Occipital lobe (tissue), 2 donors: ENCODE data around the gene EARS2. TPM values are rescaled to one million over a fixed set of nuclear protein-coding genes. Genes with fewer than 3 reads are reported as not detected.
"Not testable (repeated sequence)": the region's sequence is repeated elsewhere in the genome, so short reads cannot be mapped to it uniquely, and the experiment has no call there.

Experiments
- DNase-seq: peaks from one replicate; lab custom pipeline; 2025; lab: John Stamatoyannopoulos, UW
- total RNA-seq: library from RNA; depleted of rRNA; stranded (reverse); fragments of >200 nt; gene quantifications from one replicate; pipeline ENCODE4 v1.2.3, GENCODE V29; 2014

EARS2 gene
- total RNA-seq, 1 donor from 2014 or later: 29.3 TPM

GRCh38 chr16:23567602-23568001 lies 10.5 kb upstream of the EARS2 start:
- DNase-seq: no peak

GRCh38 chr16:23566724-23567123 lies 9.6 kb upstream of the EARS2 start:
- no peak for DNase-seq

- no peak for DNase-seq
Measured at GRCh38 chr16:23564575-23565363, 7.6 kb upstream of the EARS2 start.

GRCh38 chr16:23563186-23563585 lies 6.0 kb upstream of the EARS2 start:
- DNase-seq: no peak

- no peak for DNase-seq
Measured at GRCh38 chr16:23562505-23562904, 5.4 kb upstream of the EARS2 start.

GRCh38 chr16:23561586-23561985 lies 4.4 kb upstream of the EARS2 start:
- DNase-seq: no peak

GRCh38 chr16:23557779-23558702 lies 891 bp upstream of the EARS2 start:
- DNase-seq: no peak

GRCh38 chr16:23554536-23554935 lies 2.6 kb downstream of the EARS2 start:
- no peak for DNase-seq

- no peak for DNase-seq
Measured at GRCh38 chr16:23552161-23552560, 5.0 kb downstream of the EARS2 start.

- no peak for DNase-seq
Measured at GRCh38 chr16:23549938-23550337, 7.2 kb downstream of the EARS2 start.

GRCh38 chr16:23544436-23544835 lies 12.7 kb downstream of the EARS2 start:
- no peak for DNase-seq

GRCh38 chr16:23540817-23541178 lies 16.4 kb downstream of the EARS2 start:
- DNase-seq: not testable (repeated sequence)

GRCh38 chr16:23539984-23540816 lies 16.9 kb downstream of the EARS2 start:
- DNase-seq: no peak

GRCh38 chr16:23538919-23539278 lies 18.3 kb downstream of the EARS2 start:
- no peak for DNase-seq

- DNase-seq: no peak
Measured at GRCh38 chr16:23537390-23537789, 19.8 kb downstream of the EARS2 start.

- no peak for DNase-seq
Measured at GRCh38 chr16:23535901-23536300, 21.2 kb downstream of the EARS2 start.

- DNase-seq: no peak
Measured at GRCh38 chr16:23534868-23535860, 22.0 kb downstream of the EARS2 start.

GRCh38 chr16:23532448-23532847 lies 24.7 kb downstream of the EARS2 start:
- no peak for DNase-seq

GRCh38 chr16:23530062-23530461 lies 27.1 kb downstream of the EARS2 start:
- DNase-seq: no peak

GRCh38 chr16:23528644-23529310 lies 28.4 kb downstream of the EARS2 start:
- no peak for DNase-seq
